ENCODE results near the gene FGF14.
"Not testable (repeated sequence)": the region's sequence is repeated elsewhere in the genome, so short reads cannot be mapped to it uniquely, and the experiment has no call there.

The FGF14 gene

DNA sequence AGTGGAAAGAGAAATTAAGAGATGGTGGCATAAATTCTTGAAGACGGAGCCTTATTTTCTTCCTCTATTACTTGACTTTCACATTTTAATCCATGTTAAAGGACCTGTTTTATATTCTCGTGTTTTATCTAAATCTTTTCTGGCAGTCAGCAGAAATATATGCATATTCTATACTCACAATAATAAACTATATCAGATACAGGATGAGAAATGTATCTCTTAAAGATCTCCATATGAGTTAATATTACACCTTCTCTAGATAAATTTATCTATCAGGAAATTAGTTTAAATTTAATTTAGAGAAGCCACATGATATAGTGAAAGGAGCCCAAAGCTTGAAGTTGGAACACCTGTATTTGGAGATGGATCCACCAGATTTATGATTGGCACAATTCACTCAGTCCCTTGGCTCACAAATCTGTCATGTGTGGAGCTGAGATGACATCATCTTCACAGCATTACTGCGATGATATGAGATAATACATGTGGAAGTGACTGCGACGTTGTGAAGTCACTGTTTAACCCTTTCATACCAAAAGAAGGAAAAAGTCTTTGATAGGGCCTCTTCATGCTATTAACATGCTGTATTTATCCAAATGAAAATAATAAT lies 216.4 kb downstream of the FGF14 start:
- DNase-seq: no peak

DNA sequence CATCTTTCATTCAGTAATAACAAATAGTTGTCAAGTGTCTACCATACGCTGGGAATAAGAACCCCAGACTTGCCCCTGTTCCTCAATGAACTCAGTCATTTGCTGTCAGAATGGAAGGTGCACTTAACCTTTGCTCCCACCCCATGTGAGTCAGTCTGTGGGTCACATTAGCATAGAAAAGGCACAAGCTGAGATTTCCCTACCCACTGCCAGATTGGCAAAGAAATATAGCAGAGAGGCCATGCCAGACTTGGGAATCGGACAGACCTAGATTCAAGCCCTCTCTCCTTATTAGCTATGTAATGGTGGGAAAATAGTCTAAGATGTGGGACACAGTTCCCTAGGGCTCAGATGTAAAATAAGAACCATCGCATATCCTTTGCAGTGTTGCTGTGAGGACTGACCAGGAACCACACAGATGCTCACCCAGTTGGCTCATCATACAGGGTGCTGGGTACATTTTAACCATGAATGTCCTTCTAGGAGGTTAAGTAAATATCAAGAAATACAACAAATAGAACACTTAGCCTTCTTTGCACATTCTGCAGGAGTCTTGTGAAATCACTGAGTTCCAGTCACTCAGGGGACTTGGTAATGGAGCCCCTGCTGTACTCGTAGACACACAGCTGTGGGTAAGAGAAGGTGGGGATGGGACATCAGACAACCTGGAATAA lies 218.2 kb downstream of the FGF14 start:
- no peak for DNase-seq

DNA sequence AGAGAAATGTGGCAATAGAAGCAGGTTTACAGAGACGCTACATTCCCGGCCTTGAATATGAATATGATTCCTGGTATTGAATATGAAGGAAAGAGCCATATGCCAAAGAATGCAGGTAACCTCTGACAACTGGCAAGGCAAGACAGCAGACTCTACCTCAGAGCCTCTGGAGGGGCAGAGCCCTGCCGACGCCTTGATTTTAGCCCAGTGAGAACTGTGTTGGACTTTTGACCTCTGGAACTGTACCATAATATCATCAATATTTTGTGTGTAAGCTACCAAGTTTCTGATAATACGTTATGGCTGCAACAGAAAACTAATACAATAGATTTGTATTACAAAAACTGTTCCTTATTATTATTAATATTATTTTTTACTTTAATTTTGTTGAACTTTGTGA lies 219.7 kb downstream of the FGF14 start:
- no peak for DNase-seq

DNA sequence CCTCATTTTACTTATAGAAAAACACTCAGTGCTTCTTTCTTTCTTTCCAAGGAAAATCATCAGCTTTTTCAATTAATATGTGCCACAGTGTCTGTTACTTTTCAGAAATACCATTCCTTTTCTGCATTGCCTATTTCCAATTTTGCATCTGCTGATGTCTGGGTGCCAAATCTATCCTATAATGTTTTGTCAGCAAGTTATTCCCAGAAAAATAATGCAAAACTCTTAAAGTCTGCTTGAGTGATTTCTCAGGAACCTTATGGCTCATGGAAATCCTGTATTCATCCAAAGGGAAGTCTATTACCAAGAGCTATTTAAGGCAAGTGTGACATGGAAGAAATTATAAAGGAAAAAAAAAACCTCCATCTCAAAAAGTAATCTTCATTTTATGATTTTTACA lies 224.4 kb downstream of the FGF14 start:
- DNase-seq: no peak

DNA sequence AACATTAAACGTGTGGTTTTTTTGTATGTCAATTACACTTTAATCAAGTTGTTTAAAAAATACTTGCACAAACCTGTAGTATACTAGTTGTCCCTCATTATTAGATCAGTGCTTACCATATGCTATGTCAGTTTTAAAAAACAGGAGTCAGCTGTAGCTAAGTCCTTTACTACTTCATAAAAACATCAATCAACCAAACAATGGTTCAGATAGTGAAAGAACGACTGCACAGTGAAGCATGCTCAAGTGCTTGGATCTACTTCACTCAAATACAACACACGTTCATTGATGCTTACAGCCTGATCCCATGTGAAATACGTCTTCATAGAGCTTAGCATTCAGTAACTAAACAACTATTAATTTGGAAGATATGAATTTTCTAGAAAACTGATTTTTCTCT lies 225.0 kb downstream of the FGF14 start:
- no peak for DNase-seq

DNA sequence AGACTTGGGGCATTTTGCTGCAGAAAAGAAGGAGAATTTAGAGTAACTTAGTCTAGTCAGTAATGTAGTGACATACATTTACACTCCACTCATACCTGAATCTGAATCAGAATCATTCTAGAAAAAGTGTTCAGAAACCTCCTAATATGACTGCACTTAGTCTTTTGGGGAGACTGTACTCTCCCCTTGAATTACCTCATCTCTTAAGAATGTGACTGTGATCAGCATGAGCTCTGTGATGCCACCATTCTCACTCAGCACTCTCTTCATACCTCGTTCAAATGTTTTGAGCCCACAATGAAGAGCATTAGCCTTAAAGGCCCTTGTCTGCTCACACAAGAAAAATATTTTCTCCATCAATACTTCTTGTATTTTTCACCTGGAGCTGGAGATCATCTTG lies 229.4 kb downstream of the FGF14 start:
- DNase-seq: no peak

DNA sequence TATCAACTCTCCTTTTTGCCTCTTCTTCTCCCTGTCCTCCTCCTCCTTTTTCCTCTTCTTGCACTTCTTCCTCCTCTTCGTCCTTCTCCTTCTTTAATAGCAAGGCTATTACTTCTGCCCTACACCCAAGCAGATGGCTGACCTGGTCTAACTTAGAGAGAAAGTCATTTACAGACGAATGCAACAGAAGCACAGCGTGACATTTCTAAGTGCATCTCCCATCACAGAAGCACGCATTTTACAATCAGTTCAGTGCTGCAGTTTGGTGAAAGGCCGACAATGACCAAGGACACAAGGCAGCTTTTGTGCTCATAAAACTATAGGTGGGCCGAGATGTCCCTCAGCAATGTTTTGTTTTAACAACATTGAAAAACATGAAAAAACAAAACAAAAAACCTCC lies 231.5 kb downstream of the FGF14 start:
- no peak for DNase-seq

DNA sequence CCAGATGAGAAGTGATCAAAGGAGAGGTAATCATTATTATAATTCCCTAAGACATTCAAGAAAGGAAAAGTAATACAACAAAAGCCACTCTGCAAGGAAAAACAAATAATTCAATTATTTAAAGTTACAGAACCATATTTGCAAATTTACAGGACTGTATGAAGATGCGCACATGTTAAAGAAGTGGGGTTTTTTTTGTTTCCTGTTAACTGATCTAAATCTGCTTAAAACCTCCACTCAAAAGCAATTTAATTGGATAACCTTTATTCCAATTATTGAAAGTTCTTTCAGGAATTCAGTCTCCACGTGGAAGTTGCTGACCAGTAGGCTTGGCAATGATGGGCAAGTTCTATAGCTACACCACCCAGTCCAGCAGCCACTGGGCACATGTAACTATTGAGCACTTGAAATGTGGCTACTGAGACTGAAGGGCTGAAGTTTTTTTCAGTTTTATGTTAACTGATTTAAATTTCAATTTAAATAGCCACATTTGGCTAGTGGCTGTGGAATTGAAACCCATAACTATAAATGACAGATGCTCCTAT lies 232.3 kb downstream of the FGF14 start:
- DNase-seq: no peak

DNA sequence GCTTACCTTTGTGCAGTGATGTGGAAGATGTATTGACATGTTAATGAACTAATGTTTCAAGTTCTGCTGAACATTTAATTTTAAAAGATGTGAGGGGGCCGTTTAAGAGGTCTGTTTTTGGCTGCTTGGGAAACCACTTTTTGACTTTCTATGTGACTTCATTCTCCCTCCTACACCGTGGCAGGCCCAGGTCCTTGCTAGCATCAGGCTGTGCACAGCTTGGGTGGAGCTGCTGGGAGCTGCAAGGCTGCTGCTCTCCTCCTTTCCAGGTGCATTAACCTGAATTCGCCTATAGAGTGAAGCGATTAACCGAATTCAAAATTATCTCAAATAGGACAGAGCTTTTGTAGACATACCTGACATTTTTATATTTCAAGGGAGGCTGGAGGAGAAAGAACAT lies 249.1 kb downstream of the FGF14 start:
- DNase-seq: no peak

DNA sequence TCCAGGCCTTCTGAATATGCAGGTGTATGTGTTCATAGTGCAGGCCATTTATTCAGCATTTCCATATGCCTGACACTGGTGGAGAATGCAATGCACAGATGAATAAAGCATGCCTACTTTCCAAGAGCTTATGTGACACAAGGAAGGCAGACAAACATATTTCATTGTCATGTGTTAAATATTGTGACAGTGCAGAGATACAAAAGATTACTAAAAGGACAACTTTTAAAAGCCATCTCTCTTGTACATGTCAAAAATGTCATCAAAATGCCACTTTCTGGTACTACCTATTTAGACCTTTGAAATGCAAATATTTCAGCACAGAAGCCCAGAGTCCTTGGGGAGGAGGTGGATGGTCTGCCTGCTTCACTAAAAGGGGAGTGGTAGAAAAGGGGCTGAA lies 254.5 kb downstream of the FGF14 start:
- DNase-seq: no peak

DNA sequence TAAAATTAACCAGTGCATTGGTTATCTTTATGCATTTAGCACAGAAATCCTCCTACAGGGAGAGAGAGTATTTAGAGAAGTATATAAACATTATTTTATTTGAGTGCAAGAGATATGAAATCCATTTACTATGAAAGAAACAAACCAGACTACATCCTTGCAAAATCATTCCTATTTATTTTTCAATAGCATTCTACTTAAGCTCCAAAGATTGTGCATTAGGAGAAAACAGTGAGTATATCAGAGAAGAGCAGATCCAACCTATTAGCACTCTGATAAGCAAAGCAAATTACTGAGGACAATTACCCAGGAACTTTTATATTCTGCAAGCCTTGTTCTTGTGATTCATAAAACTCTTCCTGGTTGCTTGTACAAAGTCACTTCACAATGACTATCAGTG lies 256.1 kb downstream of the FGF14 start:
- no peak for DNase-seq

DNA sequence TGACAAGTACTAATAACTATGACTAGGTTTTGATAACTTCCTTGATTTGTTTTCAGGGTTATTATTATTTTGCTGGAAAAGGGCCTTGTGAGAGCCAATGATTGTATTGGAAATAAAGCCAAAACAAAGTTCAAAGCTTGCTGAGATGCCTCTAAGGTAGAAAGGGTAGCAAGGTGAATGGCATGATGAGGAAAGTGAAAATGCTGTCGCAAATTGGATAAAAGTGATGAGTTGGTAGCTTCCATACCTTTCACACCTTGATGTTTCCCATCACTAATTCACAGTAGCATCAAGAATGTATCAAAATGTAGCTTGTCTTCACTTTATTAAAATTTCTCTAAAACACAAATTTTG lies 259.4 kb downstream of the FGF14 start:
- no peak for DNase-seq

DNA sequence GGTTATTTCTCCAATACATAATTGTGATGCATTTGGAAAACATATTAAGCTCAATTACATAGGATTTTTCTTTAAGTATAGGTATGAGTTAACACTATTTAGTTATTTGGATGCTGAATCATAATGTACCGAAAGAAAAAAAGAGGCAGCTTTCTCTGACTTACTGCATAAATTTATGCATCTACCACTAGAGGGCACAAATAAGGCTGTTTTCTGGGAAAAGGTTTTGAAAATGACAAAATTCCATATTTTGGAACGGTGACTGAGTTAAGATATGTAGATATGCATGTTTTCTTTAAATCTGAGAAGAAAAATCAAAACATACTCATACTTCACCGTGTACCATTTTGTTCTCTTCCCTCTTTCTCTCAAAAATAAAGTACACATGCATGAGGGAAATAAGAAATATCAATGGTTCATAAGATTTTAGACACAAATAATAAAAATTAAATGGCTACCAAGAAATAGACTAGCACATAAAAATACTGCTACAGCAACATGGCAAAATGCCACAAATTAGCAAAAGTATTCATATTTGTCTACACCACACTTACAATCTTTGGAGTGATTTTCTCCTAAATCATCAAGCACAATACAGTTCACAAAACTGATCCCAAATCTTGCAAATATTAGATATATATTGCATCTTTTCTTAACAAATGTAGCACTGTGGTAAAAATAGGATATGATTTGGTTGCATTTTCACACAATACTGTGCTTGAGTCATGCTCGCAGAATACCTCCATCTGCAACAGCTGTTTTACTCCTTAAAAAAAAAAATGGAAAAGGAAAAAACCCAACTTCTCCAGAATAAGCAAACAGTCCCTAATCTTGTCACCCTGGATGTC lies 260.0 kb downstream of the FGF14 start:
- DNase-seq: peak; percentile 28

DNA sequence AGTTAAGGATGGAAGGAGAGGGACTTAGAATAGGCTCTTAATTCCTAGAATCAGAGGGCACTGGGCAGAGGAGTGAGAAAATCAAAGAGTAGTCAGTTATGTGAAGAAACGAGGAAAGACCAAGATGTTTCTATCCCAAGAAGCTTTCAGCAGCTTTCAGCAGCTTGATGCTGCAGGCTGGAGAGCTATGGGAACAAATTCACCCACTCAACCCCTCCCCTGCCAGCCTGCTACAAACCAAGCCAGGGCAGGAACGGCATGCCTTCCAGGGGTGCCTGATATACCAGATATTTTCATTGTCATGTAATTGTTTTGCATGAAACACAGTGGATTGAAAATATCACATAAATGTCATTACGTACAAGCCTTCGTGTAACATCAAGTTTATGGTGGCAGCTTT lies 262.2 kb downstream of the FGF14 start:
- DNase-seq: no peak

DNA sequence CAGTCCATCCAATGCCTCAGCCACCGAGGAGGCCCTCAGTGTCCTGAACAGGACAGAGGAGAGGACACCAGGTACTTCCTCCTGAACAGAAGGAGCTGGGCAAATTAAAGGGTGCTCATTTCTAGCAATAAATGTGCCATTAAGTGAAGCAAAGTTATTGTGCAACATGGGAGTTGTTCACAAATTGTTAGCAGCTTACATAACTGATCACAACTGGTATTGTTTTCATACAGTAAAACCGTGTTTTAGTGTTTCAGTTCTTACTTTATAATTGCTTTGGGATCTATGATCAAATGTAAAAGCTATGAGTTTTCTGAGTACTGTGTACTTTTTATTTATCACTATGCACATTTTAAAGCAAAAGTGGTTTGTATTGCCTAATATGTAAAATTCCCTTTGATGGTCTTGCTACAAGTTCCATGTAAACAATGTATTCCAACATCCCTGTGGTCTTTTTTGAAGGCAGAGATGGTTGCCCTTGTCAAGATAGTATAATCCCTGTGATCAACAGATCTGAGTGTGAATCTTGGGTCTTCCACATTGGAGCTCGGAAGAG lies 263.1 kb downstream of the FGF14 start:
- DNase-seq: no peak

DNA sequence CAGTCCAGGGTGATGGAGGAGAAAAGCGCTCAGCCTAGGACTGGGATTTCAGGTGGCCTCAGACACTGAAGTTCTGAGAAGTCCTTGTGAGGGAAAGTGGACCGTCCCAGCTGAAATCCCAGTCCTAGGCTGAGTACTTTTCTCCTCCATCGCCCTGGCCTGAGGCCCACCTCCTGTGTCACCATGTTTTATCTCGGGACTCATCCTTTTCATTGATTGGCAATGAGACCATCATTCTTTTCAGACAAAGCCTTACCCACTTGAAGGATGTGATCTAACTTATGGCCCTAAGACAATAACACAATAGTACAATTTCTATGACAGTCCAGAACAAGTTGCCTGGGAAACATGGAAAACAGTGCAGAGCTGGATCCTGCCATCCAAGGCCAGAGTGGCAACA lies 263.9 kb downstream of the FGF14 start:
- DNase-seq: not testable (repeated sequence)

DNA sequence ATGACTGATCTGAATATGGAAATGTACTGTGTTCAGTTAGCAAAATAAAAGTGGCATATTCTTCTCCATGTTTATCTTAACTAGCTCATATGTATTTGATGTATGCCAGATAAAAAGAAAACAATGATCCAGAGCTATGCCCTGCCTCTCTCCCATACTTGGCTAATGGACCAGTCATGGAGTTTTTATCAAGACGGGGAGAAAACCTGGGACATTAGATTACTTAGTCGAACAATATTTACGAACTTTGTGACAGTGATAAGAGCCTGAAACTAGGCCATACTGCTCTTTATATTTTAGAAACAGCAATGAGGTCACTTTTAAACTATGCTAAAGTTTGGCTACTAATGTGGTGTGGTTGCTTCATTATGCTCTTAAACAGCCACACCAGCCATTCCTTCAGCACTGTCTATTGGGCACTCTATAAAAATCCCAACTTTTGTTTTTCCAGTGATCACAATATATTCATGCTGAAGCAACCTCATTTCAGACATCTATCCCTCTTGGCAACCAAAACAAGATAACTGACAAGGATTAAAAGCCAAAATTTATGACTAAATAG lies 265.0 kb downstream of the FGF14 start:
- no peak for DNase-seq

DNA sequence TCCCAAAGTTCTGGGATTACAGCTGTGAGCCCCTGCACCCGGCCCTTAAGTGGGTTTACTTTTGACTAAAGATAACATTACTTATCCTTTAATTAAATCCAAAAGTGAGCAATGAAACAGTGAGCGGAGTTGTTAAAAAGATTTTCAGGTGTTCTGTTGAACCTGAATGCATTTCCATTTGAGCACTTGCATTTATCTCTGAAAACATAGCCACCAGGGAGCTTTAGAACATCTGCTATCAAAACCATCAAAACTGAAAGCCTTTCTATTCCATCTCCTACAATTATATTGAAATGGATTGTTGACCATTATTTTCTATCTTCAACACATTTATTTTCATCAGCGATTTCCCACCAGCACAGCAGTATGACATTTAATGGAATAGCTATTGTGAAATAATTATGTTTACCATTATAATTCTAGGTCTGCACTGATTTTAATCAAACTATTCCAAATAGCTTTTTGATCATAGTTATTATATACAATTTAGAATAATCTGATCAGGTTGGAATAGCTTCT lies 269.0 kb downstream of the FGF14 start:
- DNase-seq: peak; percentile 83

DNA sequence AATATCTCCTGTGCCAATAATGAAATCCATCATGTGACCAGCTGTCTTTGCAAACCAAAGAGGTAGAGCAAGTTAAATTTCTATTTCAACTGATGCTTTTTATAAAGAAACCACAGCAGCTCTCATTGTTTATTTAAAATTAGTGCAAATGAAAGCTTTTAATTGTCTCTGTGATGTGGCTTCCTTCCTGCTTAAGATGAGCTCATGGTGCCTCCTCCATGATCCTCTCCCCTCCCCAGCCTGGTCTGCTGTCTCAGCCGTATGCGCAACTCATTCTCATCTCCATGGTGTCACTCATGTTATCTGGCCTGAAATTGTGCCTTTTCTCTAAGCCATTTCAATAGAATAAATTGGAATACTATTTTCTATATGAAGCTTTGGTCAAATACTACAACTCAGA lies 270.6 kb downstream of the FGF14 start:
- no peak for DNase-seq

DNA sequence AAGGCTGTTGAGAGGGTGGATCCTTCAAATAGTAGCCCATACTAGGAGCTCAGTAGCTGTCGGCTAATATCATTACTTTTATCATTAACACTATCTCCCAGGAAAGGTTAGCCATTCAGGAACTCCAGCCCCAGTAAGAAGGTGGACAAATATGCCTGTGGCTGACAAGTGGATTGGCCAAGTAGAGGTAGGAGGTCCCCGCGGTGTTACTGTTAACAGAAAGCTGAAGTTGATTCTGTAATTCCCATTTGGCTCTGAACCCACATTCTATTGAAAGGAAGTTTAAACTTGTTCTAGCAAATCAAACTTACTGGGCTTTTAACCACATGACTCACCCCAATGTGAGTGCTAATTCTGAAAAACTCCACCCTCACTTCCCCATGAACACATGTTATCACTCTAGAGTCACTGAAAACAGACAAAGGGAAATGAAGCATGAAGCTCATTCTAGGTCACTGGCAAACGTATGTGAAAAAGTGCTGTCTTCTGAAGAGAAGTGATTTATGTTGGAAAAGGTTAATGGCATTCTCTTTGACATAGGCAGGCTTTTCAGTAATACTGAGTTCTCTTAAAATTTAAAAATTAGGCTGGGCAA lies 273.5 kb downstream of the FGF14 start:
- DNase-seq: no peak

DNA sequence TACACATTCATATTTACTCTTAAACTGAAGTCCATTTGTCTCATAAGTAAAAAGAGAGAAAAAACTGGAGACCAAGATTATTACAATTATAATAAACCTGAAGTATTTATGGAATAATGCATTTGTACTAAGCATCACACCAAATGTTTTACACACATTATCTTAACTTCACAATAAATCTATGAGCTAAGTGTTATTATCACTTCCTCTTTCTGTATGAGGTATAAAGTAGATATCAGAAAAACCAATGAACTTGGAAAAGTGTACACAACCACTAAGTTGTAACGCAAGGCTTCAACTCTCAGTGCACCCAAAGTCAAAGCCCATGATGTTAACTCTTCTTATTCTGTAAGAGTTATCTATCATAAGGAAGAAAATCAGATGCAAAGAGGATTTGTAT lies 274.7 kb downstream of the FGF14 start:
- DNase-seq: no peak

DNA sequence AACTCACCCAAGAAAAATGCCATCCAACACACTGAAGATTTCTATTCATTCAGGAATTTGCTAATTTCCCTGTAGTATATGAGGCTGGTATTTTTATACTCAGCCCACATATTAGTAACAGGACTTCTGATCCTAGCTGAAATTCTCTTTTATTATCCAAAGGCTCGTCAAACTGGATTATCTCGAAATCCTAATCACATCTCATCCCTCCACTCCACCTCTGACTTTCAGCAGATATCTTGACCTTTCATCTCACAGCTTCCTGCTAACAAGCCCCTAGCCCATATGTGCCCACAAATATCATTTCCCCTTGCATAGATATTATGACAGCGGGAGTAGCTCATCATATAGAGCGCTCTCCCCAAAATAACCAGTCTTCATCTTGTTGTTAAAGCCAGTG lies 279.7 kb downstream of the FGF14 start:
- DNase-seq: no peak
